GM21529 (cell line): ENCODE data around the gene FAM72C.
A peak's percentile ranks its signal among the peaks of the same experiment; 100 is the strongest.
"Not testable (repeated sequence)": the region's sequence is repeated elsewhere in the genome, so short reads cannot be mapped to it uniquely, and the experiment has no call there.

ENCODE experiments used
- ATAC-seq: cut with Tn5 transposase; IDR thresholded peaks from one replicate; pipeline ENCODE4 v1.9.1; 2021; ENCODE audit not compliant: unreplicated experiment

Gene FAM72C

DNA sequence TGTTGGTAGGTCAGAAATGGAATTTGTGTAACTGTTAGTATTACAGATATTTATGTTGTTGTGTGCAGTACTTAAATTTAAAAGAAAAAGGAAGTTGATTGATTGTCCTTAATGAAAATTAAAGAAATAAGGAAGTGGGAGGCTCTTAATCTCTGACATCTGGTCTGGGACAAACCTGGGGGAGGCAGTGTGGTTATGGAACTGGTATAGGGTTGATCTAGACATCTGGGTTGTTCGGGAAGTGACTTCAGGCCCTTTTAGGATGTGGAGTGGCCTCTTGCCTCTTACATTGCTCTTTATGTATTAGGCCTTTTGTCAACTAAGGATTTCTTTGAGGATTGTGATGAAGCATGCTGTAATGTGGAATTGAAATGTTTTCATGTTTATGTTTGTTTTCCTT, 16.1 kb upstream of the FAM72C start:
- ATAC-seq = not testable (repeated sequence)

DNA sequence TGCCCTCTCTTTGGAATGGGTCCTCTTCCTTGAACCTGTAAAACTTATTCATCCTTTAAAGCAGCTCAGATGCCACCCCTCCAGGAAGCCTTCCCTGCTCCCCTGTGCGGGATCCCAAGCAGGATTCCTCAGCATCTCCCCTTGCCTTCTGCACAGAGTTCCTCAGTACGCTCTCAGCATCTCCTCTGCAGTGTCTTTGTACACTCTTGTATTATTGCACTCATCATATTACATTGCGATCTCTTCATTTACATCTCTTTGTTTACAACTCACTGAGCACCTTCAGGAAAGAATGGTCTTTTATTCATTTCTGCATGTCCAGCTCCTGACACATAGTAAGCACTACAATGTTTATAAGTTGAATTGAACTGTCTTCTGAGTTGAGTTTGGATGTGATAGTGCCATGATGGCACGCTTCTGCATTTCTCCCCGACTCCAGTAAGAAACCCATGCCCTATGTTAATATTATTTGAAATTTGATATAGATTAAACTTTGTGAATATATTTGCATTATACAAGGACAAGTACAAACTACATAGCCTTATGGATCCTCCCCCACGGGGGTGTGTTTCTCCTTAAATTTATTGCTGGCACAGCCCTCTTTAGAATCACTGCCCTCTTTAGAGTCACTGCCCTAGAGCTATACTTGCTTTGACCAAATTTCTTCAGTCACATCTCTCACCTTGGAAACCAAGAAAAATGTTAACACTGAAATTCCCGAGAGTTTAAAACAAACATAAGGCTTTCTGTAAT, 13.1 kb upstream of the FAM72C start:
- not testable (repeated sequence) for ATAC-seq

DNA sequence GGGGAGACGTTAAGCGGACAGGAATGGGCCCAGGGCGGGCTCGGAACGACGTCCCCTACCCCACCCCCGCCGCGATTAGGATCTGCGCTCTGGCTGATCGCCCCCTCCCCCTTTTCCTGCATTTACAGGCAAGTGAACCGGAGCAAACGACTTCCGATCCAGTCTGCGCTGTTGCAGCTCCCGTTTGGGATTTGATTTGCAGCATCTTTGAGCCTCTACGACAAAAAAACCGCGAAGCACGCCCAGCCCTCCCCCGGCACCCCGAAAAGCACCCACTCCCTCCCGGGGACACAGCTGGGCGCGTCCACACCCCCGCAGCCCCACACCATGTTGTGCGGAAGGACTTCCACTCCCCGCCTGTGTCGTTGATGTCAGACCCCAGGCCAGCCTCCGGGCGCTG, 2.6 kb upstream of the FAM72C start:
- not testable (repeated sequence) for ATAC-seq

DNA sequence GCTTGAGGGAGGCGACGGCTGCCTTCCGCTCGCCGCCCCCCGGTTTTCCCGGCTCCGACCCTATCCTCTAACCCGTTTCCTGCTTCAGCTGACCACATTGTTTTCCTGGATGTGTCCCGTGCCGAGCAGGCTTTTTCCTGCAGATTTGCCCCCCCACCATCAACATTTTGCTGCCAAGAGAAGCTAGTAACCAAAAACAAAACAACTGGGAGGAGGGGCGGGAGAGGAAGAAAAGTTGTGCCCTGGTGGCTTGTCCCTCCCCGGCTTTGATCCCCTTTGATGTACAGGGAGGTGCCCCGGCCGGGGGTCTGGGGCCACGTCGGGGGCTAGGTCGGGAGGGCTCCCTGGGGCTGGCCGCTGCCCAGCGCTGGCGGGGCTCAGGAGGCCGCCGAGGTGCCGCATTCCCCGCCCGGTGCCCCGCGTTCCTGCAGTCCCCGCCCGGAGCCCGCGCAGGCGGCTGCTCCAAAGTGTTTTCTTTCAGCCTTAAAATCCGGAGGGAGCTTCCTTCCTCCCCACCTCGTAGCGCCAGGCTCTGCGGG, 2.2 kb upstream of the FAM72C start:
- ATAC-seq = not testable (repeated sequence)

DNA sequence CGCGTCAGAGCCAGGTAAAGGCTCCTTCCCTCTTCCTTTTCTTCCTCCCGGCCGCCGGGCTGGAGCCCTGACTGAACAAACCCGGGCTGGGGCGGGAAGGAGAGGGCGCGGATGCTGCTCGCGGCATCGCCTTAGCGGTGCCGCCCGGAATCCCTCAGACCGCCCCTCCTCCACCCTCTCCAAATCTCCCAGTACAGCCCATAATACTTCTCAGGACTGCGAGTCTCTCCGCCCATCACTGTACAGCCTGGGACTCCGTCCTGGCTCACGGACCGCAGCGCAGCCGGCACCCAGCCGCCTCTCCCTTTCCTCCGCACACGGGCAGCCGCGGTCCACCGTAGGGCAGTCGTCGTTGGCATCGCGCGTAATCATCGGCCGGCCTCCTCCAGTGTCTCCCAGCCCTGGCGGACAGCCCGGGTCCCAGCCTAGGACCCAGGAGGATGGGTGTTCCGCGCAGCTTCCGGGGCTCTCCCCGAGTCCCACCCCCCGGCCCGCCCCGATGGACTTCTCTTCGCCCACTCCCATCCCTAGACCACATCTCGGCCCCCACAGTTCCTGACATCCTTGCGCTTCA, 1.1 kb upstream of the FAM72C start:
- ATAC-seq = peak; percentile 9

DNA sequence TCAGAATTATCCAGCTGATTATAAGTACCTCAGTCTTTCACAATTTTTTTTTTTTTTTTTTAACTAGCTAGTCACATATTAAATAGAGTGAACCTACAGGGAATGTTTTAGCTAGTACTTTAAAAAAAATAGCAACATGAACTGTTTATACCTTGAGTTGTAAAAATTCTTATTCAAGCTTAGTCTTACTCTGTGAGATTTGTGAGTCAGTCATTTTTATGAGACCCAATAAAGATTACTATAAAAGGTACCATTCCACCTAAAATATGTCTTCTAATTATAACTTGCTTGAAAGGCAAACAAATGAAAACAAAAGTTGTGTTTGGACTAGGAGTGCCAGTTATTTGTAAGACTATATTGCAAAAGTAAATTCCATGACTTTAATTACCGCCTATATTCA, 5.9 kb downstream of the FAM72C start:
- ATAC-seq = not testable (repeated sequence)

DNA sequence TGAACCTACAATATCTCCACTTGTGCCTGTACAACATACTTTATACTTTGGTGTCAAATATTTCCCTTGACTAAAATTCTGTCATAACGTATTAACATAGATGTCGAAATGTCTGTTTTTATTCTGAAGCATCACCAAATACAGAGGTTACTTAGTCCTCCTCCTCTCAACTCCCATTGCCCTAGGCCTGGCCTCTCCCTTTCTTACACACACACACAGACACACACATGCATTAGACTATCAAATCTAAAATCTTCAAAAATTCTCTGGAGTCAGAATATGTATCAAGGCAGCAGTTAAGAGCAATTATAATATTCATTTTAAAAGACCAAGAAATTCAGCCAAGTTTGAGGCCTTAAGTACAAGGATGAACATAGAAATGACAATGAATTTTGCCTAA, 7.5 kb downstream of the FAM72C start:
- ATAC-seq = not testable (repeated sequence)

DNA sequence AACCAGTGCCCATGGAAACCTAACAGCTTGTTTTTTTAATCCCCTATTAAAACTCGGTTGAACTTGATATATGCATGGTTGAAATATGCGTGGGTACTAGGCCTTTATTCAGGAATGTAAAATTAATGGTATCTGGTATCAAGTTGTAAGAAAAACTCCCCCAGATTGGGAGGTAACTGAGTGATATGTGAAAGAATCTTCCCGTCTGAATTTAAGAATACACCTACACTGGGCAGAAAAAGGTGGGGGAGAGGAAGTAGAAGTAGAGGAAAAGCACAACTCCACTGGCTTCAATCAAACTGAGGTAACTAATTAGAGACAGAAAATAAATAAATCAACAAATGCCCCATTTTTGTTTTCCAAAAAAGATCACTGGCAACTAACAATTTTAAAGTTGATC, 15.9 kb downstream of the FAM72C start:
- not testable (repeated sequence) for ATAC-seq

DNA sequence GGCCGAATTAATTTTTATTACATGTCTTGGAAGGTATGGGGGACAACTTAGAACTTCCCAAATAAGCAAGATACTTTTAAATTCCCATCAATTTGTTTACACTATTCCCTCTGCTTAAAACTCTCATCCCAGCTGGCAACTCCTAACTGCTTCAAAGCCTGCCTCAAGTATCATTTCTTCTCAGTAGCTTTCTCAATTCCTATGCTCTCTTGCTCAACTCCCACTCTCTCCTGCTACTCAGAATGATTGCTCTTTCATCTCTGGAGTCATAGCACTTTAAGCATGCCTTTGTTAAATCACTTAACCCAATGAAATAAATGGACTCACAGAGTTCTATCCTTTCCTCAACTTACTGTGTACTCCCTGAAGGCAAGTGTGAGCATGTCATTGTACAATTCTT, 18.9 kb downstream of the FAM72C start:
- not testable (repeated sequence) for ATAC-seq

DNA sequence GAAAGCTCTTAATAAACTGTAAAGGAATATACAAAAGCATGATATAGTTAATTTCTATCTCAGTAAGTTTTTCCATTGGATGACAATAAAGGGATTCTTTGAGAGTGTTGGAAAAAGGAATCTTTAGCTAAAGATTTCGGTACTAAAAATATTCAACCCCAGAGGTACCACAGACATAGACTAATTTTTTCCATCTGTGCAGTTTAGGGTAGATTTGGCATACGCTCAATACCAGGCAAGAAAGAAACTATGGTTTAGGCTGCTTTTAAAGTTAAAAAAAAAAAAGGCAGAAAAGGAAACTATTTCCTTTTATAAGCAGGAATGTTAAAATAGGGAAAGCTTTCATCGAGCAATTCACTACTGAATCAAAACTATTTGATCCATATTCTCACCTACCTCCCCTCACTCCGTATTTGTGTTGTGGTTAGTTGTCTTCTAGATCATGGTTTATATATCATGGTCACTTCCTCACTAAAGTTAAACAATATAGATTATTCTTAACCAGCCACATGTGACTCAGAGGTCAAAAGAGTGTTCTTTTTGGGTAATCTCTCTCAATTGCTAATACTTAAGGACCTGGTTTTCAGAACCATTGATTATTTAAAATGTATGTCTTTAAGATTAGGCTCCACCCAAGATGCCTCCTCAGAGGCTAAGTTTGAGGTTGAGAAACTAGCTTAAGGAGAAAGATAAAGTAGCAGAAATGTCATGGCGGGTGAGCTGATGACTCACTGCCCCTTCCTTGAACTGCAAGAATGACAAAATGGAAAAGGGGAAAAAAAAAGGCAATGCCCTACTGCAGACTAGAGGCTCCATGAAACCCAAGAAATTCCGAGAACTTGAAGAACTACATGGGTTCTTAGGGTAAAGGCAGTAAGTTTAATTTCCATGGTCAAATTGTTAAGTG, 20.0 kb downstream of the FAM72C start:
- ATAC-seq = not testable (repeated sequence)

DNA sequence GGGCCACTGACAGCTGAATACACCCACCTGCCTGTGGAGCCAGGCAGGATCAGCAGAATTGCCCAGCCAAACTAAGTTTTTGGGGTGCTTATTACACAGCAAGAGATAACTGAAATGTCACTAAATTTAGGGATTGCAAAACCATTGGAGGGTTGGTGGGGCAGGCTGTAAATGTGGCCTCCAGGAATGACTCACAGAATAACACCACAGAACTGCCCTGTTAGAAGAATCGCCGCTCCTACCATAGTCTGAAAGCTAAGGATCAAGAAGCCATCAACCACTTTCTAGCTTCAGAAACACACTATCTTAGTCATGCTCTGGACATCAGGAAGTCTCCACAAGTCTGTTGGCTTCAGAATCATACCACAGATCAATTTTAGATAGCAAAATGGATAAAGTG, 24.0 kb downstream of the FAM72C start:
- ATAC-seq = not testable (repeated sequence)

DNA sequence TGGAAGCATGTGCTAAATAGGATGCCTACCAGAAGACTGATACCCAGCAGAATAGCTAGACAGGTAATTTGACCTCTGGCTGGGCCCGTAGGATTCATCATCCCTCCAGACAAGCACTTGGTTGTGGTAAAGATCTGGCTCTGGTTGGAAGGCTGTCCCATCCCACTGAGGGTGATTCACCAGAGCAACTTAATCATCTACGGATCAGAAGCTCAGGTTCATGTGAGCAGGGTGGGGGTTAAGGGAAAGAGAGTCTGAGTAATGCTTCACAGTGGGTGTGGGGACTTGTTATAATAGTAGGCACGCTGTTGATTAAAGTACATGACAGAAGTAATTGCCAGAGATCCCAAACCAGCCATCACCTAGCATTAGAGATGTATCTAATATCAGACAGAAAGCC, 26.5 kb downstream of the FAM72C start:
- ATAC-seq = not testable (repeated sequence)

DNA sequence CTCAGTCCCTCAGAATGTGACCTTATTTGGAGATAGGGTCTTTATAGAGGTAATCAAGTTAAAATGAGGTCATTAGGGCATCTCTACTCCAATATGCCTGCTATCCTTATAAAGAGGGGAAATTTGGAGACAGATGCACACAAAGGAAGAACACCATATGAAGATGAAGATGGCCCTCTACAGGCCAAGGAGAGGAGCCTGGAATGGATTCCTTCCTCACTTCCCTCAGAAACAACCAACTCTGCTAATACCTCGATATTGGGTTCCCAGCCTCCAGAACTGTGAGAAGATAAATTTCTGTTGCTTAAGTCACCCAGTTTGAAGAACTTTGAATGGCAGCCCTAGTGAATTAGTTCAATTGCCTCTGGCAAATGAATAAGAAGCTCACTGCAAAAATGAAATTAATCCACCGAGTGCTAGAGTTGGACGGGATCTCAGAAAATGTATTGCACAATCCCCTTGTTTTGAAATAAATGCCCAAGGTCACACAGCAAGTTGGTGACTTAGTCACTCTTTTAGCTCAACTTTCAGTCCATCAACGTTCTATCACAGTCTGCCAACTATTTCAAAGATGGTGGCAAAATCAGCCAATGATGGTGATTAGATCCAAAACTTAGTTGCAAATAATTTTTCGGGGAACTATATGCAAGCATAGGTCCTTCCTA, 27.1 kb downstream of the FAM72C start:
- not testable (repeated sequence) for ATAC-seq

DNA sequence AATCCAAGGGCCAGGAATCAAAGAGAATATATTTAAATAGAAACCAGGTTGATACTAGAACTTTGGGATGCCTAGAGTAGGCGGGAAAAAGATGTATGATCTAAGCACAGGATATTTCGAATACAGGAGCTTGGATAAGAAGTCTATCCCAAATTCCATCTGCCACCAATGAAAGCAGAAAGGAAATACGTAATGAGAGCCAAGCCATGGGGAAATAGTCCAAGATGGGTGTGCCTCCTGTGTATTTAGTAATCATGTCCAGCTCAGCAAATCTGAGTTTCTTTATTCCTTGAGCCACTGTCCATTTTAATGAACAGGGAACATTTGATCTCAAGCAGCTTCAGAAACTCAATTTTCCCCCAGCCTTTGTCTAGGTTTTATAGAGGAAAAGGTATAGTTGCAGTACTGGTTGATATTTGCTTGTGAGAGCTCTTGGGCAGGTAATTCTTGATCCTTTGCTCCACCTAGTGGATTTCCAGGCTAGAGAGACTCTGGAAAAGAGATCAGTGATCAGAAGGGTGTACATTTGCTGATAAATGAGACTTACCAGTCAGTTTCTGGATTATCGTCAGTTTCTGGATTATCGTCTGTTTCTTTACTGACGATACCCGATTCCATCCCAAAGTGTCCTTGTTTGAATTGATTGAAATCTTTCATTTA, 28.3 kb downstream of the FAM72C start:
- ATAC-seq = not testable (repeated sequence)

DNA sequence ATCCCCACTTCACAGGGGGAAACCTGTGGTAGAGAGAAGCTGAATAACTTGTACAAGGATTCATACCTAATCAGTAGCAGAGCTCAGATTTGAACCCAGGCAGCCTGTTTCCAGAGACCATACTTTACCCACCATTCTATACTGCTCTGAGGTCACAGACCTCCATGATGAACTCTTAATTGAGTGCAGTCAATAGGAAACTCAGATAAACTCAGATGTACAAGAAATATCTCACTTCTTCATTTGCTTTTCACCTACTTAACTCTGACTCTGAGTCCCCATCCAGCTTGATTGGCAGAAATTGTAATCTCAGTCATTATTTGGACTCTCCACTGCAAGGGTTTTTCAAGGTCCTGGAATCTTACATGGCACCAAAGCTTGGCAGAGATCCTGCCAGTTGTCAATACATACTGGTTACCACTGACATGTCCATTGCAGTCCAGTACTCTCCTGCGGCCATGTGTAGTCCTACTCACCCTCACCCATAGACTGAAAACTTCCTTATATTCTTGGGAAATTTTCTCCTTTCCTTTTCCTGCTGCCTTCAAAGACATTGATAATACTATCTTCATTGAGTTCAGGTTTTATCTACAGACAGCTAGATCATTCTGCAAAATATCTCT, 29.4 kb downstream of the FAM72C start:
- ATAC-seq = not testable (repeated sequence)

DNA sequence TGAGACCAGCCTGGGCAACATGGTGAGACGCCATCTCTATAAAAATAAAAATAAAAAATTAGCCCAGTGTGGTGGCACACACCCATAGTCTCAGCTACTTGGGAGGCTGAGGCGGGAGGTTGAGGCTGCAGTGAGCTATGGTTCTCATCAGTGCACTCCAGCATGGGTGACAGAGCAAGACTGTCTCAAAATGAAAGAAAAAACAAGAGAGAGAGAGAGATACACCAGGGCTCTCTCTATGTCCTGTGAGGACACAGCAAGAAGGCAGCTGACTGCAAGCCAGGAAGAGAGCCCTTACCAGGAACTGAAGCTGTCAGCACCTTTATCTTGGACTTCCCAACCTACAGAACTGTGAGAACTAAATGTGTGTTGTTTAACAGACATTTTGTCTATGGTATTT, 32.1 kb downstream of the FAM72C start:
- not testable (repeated sequence) for ATAC-seq

DNA sequence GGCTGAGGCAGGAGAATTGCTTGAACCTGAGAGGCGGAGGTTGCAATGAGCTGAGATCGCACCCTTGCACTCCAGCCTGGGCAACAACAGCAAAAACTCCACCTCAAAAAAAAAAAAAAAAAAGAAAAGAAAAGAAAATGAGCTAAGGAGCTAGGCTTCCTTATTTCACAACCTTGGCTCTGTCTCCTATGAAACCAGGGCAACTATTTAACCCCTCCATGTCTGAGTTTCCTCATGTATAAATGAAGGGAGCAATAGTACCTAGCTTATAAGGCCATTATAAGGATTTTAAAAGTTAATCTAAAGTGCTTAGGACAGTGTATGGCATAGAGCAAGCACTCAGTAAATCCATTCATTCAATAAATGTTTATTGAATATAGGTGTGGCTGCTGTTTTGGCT, 32.9 kb downstream of the FAM72C start:
- not testable (repeated sequence) for ATAC-seq

DNA sequence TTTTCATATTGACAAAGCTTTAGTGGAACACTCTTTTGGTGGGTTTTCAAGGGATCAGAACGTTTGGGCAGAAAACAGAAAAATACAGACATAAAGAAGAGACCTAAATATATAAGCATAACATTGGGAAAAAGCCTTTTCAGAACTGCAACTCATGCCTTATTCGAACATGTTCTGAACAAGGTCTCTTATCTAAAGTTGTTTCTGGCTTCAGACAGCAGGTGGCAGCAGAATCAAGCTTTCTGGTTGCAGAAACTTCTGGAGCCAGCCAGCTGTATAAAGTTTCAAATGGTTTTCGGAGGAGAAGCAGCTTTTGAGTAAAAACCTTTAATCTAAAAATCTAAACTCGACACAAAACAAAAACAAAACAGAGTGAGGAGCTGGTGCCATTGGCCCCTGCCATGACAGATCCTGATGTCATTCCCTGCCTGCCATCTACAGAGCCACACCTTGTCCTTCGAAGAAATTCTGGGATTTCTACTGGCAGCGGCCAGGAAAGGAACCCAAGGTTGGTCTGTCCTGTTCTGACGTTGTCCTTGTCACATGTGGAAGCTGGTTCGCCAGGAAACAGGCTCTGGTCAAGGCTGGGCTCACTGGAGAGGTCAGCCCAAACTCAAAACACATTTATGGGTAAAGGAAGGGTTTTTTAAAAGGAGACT, 35.2 kb downstream of the FAM72C start:
- ATAC-seq = not testable (repeated sequence)

DNA sequence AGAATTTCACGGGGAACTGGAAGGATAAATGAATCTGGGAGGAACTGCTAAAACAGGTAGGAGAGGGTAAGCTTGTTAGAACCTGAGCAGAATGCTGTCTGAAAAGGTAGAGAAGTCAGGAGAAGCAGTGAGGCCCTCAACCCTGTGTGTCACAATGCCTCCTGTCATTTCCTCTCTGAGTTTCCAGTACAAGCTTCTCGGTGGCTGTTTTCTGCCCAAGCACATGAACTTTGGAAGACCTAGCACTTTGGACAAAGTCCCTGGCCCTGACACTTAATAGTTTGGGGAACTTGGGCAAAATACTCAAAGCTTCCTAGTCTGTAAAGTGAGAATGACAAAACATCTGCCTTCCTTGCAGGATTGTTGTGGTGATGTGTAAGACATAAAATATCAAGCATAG, 52.7 kb downstream of the FAM72C start:
- not testable (repeated sequence) for ATAC-seq
